ENCODE measurements around the gene BABAM2.

DNA sequence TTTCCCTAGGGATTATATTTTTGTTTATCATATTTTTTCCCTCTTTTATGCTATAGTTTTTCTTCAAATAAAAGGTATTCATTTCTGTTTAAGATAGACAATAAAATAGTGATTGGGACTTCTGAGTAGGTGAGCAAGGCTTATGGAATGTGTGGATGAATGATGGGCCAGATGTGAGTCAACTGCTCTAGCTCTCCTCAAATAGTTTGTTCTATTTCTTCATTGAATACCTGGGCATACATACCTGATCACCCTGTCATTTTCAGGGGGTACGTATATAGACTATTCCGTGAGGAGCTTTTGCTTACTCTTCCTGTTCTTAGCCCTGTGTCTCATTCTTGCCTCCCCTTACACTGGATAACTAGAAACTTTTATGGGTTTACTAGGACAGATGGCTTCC, 41.9 kb downstream of the BABAM2 start:
- TF ChIP-seq, protein P1, sequence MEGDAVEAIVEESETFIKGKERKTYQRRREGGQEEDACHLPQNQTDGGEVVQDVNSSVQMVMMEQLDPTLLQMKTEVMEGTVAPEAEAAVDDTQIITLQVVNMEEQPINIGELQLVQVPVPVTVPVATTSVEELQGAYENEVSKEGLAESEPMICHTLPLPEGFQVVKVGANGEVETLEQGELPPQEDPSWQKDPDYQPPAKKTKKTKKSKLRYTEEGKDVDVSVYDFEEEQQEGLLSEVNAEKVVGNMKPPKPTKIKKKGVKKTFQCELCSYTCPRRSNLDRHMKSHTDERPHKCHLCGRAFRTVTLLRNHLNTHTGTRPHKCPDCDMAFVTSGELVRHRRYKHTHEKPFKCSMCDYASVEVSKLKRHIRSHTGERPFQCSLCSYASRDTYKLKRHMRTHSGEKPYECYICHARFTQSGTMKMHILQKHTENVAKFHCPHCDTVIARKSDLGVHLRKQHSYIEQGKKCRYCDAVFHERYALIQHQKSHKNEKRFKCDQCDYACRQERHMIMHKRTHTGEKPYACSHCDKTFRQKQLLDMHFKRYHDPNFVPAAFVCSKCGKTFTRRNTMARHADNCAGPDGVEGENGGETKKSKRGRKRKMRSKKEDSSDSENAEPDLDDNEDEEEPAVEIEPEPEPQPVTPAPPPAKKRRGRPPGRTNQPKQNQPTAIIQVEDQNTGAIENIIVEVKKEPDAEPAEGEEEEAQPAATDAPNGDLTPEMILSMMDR (IDR thresholded peaks at IDR 0.05 in 2 of 3, conservative IDR thresholded peaks at IDR 0.05 in 1 of 3; ENCODE audit: insufficient read depth in 2 of 3, low read depth in 1 of 3, low read length in 3 of 3) = no peak
- TF ChIP-seq SMAD1 (IDR thresholded peaks at IDR 0.05; ENCODE audit: low read depth, low read length, partially characterized antibody) = no peak
- TF ChIP-seq, protein P2, sequence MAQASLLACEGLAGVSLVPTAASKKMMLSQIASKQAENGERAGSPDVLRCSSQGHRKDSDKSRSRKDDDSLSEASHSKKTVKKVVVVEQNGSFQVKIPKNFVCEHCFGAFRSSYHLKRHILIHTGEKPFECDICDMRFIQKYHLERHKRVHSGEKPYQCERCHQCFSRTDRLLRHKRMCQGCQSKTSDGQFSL (CRISPR knock-in tag; IDR thresholded peaks at IDR 0.05) = no peak
- TF ChIP-seq, protein P2 (tag; IDR thresholded peaks at IDR 0.05) = no peak
- TF ChIP-seq PML (IDR thresholded peaks at IDR 0.05; ENCODE audit: low read length) = no peak
- no peak for TF ChIP-seq SRF (CRISPR knock-in tag; IDR thresholded peaks at IDR 0.05)
- no peak for TF ChIP-seq GTF2F1 (IDR thresholded peaks at IDR 0.05; ENCODE audit: low read depth, low read length)
